HG03442 (cell line): ENCODE data around the gene CA6.
"Not testable (repeated sequence)": the region's sequence is repeated elsewhere in the genome, so short reads cannot be mapped to it uniquely, and the experiment has no call there.

Experiments
- ATAC-seq: cut with Tn5 transposase; IDR thresholded peaks from one replicate; pipeline ENCODE4 v1.9.1; 2021; ENCODE audit warnings: mild to moderate bottlenecking, moderate library complexity; ENCODE audit not compliant: unreplicated experiment

CA6 gene

DNA sequence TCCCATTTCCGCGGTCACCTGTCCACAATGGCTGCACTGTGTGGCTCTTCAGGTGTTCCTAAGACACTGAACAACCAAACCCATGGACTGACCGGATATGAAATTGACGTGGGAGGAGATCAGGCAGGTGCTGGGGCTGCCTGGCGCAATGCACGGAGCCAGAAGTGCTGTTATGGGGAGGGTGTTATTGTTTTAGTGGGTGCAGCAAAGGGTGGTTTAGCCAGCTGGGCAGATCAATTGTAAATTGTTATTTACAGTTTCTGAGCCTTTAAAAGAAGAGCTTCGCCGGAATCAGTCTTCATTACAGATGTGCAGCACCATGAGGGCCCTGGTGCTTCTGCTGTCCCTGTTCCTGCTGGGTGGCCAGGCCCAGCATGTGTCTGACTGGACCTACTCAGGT is at the start of gene CA6:
CA6 (plus strand) TSS at position 301 of the 400 bp plus-strand sequence; CDS start at position 320, 19 bp downstream.
- no peak for ATAC-seq

DNA sequence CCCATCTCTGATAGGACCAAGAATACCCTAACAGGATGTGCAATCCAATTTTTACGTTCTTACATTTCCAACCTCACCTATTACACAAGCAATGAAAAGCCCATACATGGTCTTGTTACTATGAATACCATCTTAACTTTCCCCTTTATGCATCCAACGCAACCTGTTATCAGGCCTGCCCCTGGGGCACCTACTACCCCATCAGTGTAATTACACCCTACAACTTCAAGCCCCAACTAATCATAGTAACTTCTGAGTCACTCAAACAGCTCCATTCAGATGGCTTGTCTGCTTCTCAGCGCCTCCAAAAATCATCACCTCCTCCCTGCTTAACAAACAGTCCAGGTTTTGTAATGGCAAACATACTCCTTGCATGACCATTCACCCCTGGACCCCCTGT is 48.9 kb upstream of the CA6 start:
- ATAC-seq = not testable (repeated sequence)

DNA sequence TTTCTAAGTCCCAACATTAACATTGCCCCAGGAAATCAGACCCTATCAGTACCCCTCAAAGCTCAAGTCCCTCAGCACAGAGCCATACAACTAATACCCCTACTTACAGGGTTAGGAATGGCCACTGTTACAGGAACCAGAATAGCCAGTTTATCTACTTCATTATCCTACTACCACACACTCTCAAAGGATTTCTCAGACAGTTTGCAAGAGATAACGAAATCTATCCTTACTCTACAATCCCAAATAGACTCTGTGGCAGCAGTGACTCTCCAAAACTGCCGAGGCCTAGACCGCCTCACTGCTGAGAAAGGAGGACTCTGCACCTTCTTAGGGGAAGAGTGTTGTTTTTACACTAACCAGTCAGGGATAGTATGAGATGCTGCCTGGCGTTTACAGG is 48.2 kb upstream of the CA6 start:
- not testable (repeated sequence) for ATAC-seq

DNA sequence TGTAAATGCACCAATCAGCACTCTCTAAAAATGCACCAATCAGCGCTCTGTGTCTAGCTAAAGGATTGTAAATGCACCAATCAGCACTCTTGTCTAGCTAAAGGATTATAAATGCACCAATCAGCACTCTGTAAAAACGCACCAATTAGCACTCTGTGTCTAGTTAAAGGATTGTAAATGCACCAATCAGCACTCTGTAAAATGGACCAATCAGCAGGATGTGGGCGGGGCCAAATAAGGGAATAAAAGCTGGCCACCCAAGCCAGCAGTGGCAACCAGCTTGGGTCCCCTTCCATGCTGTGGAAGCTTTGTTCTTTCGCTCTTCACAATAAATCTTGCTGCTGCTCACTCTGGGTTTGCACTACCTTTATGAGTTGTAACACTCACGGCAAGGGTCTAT is 47.2 kb upstream of the CA6 start:
- not testable (repeated sequence) for ATAC-seq

DNA sequence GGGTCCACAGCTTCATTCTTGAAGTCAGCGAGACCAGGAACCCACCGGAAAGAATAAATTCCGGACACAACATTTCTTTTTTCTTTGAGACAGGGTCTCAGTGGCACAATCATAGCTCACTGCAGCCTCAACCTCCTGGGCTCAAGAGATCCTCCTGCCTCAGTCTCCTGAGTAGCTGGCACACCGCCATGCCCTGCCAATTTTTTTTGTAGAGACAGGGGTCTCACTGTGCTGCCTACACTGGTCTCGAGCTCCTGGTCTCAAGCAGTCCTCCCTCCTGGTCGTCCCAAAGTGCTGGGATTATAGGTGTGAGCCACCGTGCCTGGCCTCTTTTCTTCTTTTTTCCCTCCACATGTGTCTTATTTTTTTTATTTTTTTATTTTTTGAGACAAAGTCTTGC is 46.6 kb upstream of the CA6 start:
- ATAC-seq = no peak

DNA sequence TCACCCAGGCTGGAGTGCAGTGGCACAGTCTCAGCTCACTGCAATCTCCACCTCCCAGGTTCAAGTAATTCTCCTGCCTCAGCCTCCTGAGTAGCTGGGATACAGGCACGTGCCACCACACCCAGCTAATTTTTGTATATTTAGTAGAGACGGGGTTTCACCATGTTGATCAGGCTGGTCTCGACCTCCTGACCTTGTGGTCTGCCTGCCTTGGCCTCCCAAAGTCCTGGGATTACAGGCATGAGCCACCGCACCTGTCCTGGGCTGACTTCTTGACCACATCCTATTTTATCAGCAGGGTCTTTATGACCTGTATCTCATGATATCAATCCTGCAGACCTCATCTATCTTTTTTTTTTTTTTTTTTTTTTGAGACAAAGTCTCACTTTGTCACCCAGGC is 45.0 kb upstream of the CA6 start:
- ATAC-seq = not testable (repeated sequence)

DNA sequence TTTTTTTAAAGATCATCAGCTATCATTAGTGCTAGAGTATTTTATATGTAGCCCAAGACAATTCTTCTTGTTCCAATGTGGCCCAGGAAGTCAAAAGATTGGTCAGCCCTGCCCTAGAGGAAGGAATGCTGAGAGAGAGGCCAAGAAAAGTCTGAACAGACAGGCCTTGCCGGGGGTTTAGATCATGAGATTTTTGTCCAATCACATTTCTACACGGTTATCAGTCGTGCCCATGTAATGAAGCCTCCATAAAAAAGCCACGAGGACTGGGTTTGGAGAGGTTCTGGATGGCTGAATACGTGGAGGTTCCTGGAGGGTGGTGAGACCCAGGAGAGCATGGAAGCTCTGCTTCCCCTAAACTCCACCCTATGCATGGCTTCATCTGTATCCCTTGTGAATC is 42.9 kb upstream of the CA6 start:
- no peak for ATAC-seq

DNA sequence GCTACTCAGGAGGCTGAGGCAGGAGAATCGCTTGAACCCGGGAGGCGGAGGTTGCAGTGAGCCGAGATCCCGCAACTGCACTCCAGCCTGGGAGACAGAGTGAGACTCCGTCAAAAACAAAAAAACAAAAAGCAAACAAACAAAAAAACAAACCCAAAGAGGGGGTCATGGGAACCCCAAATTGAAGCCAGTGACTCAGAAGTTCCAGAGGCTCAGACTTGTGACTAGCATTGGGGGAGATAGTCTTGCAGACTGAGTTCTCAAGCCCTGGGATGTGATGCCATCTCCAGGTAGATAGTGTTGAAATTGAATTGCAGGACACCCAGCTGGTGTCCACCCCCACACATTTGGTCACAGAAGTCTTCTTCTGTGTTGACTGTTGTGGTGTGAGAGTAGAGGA is 42.3 kb upstream of the CA6 start:
- no peak for ATAC-seq

DNA sequence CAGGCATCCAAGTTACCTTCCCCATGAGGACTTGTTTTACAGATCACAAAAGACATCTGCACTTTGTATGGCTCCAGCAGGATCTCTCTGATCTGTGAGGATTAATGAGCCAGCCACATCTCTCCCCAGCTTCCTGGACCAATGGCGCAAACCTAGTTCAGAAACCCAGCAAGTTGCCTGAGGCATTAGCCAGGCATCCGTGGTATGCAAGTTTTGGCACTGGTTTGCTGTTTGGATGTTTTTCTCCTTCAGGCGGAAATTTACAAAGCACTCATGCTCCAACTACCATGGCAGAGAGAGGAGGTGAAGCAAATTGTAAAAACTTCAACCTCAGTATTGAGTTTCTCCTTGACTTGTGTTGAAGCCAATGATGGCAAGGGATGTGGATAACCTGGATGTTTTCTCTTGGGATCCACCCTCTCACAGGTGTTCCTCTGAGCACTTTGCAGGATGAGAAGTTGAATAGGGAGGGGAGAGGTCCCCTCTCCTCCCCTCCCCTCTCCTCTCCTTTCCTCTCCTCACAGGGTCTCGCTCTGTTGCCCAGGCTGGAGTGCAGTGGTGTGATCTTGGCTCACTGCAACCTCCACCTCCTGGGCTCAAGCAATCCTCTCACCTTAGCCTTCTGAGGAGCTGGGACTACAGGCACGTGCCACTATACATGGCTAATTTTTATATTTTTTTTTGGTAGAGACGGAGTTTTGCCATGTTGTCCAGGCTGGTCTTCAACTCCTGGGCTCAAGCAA is 41.6 kb upstream of the CA6 start:
- ATAC-seq = no peak

DNA sequence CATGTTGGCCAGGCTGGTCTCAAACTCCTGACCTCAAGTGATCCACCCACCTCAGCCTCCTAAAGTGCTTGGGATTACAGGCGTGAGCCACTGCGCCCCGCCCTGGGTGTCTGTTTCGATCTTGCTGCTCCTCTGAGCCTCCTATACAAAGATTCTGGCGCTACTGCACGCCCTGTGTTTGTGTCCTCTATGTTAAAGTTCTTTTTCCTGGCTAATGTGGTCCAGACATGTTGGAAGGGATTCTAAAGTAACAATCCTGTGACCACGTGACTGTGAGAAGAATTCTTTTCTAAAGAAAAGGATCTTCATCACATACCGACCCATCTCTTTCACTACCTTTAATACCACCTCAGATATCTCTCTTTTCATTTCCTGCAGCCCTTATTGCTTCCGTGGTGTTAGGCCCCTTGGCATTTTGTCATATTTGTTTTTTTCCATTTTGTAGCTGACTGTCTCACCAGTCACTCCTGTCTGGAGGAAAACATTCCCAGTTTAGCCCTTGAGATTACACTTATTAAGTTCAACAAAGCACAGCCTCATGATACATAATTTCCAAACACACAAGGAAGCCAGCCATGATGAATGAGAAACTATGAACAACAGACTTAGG is 40.0 kb upstream of the CA6 start:
- ATAC-seq = no peak

DNA sequence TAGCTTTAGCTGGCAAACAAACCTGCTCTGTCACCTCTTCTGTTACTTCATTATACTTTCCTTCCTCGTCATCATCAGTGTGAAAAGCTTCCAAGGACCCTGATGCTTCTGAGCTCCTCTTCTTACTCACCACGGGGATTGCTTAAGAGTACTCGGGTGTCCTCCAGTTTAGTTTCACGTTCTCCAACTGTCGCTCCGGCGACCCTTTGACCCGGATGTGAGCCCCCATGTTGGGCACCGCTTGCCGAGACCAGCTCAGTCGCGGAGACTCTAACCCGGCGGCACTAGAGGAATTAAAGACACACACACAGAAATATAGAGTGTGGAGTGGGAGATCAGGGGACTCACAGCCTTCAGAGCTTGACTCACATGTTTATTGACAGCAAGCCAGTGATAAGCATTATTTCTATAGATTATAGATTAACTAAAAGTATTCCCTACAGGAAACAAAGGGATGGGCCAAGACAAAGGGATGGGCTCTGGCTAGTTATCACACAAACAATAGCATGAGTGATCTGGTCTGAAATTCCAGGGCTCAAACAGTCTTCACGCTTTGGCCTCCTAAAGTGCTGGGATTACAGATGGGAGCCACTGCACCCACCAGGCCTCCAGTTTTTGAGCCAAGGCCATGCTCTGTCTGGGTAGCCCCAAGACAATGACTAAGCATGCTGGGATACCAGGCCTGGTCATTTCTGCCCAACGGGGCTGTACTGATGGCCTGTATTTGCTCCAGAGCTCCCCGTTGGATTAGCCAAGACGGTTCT is 37.1 kb upstream of the CA6 start:
- no peak for ATAC-seq

DNA sequence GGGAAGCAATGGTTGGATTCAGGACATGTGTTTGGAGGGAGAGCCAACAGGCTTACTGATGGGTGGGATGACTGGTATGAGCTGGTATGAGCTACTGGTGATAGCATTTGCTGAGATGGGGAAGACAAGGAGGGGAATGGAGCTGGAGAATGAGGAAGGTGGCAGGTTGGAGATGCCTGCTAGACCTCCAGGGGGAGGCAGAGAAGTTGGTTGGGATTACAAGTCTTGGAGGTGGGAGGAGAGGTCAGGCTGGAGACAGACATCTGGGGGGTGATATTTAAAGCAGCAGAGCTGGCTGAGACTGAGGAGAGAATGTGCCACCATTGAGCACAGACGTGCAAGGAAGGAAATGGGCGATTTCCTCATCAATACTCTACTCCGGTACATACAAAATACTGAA is 35.3 kb upstream of the CA6 start:
- ATAC-seq = no peak

DNA sequence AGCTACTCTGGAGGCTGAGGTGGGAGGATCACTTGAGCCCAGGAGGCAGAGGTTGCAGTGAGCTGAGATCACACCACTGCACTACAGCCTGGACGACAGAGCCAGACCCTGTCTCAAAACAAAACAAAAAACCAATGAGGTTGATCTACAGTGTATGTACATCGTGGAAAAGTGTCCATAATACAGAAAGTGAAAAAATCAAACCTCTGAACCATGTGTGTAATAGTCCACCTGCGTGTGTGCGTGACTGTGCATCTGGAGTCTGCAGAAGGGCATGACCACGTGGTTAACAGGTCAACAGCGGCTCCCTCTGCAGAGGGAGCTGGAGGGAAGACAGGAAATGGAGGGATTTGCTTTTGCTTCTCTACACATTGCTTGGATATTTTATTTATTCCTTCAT is 34.8 kb upstream of the CA6 start:
- no peak for ATAC-seq

DNA sequence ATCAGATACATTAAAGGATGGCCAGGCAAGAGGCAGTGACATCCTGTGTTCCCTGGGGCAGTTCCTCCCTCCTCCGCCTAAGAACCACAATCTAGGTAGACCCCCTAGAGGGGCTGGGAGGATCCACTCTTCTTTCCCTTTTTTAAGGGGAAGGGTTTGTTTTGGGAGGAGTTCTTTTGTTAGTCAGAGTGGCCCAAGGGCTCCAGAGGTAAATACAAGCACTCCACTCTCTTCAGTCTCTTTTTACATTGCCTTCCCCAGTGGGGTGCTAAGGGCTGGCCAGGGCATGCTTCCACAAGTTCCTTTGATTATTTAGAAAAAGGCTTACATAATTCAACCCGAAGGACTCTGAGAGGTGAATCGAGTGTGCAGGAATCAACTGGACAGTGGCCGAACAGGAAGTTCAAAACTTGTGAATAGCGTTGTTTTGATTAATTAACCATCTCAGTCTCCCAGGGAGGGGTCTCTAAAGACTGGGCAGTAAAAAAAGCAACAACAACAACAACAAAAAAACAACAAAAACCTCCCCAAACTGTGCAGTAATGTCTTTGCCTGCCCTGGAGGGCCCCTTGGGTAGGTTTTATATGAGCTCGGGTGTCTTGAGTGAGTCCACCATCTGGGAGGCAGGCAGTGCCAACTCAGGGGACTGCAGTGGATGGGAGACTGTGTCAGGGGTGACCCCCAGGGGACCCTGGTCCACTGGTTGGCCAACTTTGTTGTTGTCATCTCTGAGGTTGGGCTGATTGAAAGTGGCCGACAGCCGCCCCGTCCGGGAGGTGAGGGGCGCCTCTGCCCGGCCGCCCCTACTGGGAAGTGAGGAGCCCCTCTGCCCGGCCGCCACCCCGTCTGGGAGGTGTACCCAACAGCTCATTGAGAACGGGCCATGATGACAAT is 34.0 kb upstream of the CA6 start:
- ATAC-seq = no peak

DNA sequence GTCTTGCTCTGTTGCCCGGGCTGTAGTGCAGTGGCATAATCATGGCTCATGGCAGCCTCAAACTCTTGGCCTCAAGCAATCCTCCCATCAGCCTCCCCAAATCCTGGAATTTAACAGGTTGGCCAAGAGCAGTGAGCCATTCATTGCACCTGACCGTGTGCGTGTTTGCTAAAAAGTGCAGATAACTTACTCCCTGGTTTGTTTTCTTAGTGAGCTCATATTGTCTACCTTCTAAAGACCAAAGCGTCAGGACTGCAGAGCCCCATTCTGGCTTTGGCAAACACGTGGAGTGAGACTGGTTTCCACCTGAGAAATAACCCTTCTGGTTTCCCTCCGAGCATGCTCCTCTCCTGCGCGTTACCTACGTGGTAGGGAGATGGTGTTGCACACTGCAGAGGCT is 32.2 kb upstream of the CA6 start:
- ATAC-seq = no peak

DNA sequence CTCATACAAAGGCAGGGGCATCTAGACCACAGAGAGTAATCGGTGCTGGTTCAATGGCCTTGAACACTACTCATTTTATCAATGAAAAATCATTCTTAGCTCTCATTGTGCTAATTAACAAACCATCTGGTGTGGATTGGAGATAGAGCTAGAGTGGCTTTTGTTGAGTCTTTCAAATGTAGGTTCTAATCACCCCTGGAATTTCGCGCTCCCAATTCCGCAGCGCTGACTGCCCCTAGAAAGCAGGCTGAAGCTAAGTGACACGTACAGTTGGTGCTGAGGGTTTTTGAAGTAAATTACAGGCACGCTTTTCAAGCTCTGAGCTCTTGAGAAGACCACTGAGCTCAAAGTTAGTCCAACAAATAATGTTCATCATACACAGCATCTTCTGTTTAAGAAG is 31.2 kb upstream of the CA6 start:
- ATAC-seq = no peak

DNA sequence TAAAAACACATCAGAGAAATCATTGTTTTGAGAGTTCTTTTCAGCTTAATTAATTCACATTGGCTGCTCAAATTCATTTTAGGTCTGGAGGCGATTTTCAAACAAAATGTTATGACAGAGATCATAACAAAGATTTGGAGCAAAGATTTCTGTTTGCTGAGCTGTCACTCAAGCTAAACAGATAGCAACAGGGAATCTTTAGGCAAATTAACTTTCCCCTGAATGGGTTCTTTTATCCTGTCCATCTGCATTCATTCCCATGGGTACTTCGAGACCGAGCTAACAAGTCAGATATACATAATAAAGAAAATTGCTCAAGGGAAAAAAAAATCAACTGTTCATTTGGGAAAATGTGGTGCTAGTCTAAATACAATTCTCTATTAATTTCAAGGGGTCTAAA is 30.2 kb upstream of the CA6 start:
- ATAC-seq = no peak

DNA sequence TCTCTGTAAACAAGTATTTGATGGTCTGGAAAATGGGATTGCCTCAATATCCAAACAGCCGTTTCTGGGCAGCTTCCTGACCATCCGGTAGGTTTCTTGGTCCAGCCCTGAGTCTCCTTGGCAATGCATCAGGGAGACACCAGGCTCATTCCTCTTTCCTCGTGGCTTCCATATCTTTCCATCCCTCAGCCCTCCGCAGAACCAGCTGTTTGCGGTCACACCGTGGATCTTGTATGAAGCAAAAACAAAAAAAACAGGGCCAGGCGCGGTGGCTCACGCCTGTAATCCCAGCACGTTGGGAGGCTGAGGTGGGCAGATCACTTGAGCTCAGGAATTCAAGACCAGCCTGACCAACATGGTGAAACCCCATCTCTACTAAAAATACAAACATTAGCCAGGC is 28.1 kb upstream of the CA6 start:
- not testable (repeated sequence) for ATAC-seq

DNA sequence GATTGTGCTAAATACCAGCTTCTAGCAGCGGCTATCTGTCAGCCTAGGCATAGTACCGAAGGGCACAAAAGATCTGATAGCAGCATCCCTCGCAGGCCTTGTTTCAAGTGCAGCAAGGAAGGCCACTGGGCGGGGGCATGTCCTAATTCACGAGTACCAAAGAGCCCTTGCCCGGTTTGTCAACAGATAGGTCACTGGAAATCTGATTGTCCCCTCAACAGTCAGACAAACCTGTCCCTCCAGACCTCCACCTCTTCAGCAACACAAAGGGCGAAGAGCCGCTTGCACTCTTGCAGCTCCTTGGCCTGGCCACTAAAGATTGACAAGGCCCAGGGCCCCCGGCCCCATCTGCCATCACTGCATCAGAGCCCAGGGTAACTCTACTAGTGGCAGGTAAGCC is 22.7 kb upstream of the CA6 start:
- ATAC-seq = no peak

DNA sequence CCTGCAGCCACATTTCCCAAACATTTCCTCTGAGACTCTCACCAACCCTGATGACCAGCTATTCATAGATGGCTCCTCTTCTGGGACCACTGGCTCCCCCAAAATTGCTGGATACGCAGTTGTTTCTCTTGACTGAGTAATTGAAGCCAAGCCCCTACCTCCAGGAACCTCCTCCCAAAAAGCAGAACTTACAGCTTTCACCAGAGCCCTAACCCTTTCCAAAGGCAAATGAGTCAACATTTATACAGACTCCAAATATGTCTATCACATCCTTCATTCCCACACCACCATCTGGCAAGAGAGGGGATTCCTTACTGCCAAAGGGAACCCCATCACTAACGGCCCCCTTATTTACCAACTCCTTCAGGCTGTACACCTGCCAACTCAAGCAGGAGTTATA is 20.3 kb upstream of the CA6 start:
- no peak for ATAC-seq

DNA sequence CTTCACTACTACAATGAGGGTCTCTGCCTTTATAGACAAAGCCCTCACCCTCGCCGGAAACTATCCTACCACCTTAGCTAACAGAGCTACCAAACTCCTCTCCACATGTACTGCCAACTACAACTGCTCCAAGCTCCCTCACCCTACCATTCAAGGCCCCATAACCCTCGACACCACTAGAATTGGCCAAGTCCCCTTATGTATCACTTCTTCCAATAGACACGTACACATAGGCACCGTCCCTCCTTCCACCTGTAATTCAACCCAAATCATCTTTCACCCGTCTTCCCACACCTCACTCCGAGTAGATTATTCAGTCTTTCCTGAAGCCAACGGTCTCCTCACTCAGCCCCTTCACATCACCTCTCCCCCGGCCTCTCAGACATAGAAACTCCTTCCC is 19.7 kb upstream of the CA6 start:
- no peak for ATAC-seq
